Endothelial cell (in vitro differentiated cells): ENCODE results near the gene ADAM12. TPM values are rescaled to one million over a fixed set of nuclear protein-coding genes. Genes with fewer than 3 reads are reported as not detected.

Experiments used
- DNase-seq: peaks from one replicate; pipeline ENCODE4 v3.0.0; 2021; ENCODE audit warnings: low spot score
- H3K27ac Mint-ChIP-seq: one replicate; pipeline ENCODE4 v1.8.0; 2021; ENCODE audit warnings: mixed read lengths, inconsistent platforms; ENCODE audit not compliant: unreplicated experiment
- H3K27me3 Mint-ChIP-seq: one replicate; pipeline ENCODE4 v1.8.0; 2021; ENCODE audit warnings: mild to moderate bottlenecking, moderate library complexity, mixed read lengths, inconsistent platforms; ENCODE audit not compliant: unreplicated experiment
- H3K36me3 Mint-ChIP-seq: one replicate; pipeline ENCODE4 v1.8.0; 2021; ENCODE audit warnings: mild to moderate bottlenecking, low read depth, mixed read lengths, inconsistent platforms; ENCODE audit not compliant: unreplicated experiment
- H3K4me1 Mint-ChIP-seq: one replicate; pipeline ENCODE4 v1.8.0; 2021; ENCODE audit warnings: mild to moderate bottlenecking, mixed read lengths, inconsistent platforms; ENCODE audit not compliant: unreplicated experiment
- H3K4me3 Mint-ChIP-seq: one replicate; pipeline ENCODE4 v1.8.0; 2021; ENCODE audit warnings: mild to moderate bottlenecking, mixed read lengths, inconsistent platforms; ENCODE audit not compliant: unreplicated experiment
- H3K9me3 Mint-ChIP-seq: one replicate; pipeline ENCODE4 v1.8.0; 2021; ENCODE audit warnings: mixed read lengths, inconsistent platforms; ENCODE audit not compliant: unreplicated experiment
- CTCF ChIP-seq: fragments of 200-600 bp; sonication (generic); IDR thresholded peaks from one replicate; pipeline ENCODE4 v1.5.0; 2021; ENCODE audit warnings: antibody characterized with exemption; ENCODE audit not compliant: unreplicated experiment
- total RNA-seq: library from RNA; stranded (reverse); fragmentation: NEBNext Ultra II Directional; extraction: Animal tissue kit (Norgen Biotek cat#: 25700); gene quantifications from one replicate; pipeline ENCODE4 v1.2.1, GENCODE V29; 2021; ENCODE audit not compliant: unreplicated experiment

ADAM12 gene
- total RNA-seq, 1 donor from 2014 or later, result 9.0 TPM

- H3K27me3 Mint-ChIP-seq, result peaks cover 6% of the 10 kb centered on the region
- H3K27ac Mint-ChIP-seq, result no peak overlapping the region
- H3K4me1 Mint-ChIP-seq, result peaks cover 2% of the 10 kb centered on the region
- no peak overlapping the region for H3K4me3 Mint-ChIP-seq
- peaks cover 9% of the 10 kb centered on the region for H3K36me3 Mint-ChIP-seq
- TF ChIP-seq CTCF, result no peak
- no peak for DNase-seq
- H3K9me3 Mint-ChIP-seq, result no peaks in the 10 kb centered on the region
Measured at GRCh38 chr10:126165874-126166273, 222.4 kb downstream of the ADAM12 start.

- peaks cover 11% of the 10 kb centered on the region for H3K4me1 Mint-ChIP-seq
- no peaks in the 10 kb centered on the region for H3K9me3 Mint-ChIP-seq
- TF ChIP-seq CTCF, result no peak
- peaks cover 9% of the 10 kb centered on the region for H3K27me3 Mint-ChIP-seq
- H3K36me3 Mint-ChIP-seq, result peaks cover 9% of the 10 kb centered on the region
- no peak for DNase-seq
- H3K27ac Mint-ChIP-seq, result no peak overlapping the region
- no peak overlapping the region for H3K4me3 Mint-ChIP-seq
Measured at GRCh38 chr10:126163506-126163905, 224.8 kb downstream of the ADAM12 start.

- peaks cover 16% of the 10 kb centered on the region for H3K4me1 Mint-ChIP-seq
- H3K36me3 Mint-ChIP-seq, result peaks cover 9% of the 10 kb centered on the region
- H3K9me3 Mint-ChIP-seq, result no peaks in the 10 kb centered on the region
- TF ChIP-seq CTCF, result no peak
- DNase-seq, result no peak
- H3K4me3 Mint-ChIP-seq, result no peak overlapping the region
- H3K27ac Mint-ChIP-seq, result no peak overlapping the region
- peaks cover 16% of the 10 kb centered on the region for H3K27me3 Mint-ChIP-seq
Measured at GRCh38 chr10:126161691-126162090, 226.6 kb downstream of the ADAM12 start.

- Mint-ChIP-seq H3K36me3 (peaks cover 9% of the 10 kb centered on the region), H3K27me3 (peaks cover 20% of the 10 kb centered on the region), H3K4me1 (peaks cover 22% of the 10 kb centered on the region), H3K9me3 (no peaks in the 10 kb centered on the region), H3K4me3 (no peak overlapping the region), H3K27ac (no peak overlapping the region)
- DNase-seq, result no peak
- TF ChIP-seq CTCF, result no peak
Measured at GRCh38 chr10:126160971-126161630, 227.2 kb downstream of the ADAM12 start.

- H3K4me1 Mint-ChIP-seq, result peaks cover 26% of the 10 kb centered on the region
- peaks cover 22% of the 10 kb centered on the region for H3K27me3 Mint-ChIP-seq
- DNase-seq, result no peak
- H3K36me3 Mint-ChIP-seq, result peaks cover 9% of the 10 kb centered on the region
- H3K9me3 Mint-ChIP-seq, result no peaks in the 10 kb centered on the region
- H3K27ac Mint-ChIP-seq, result no peak overlapping the region
- no peak overlapping the region for H3K4me3 Mint-ChIP-seq
- no peak for TF ChIP-seq CTCF
Measured at GRCh38 chr10:126160571-126160970, 227.7 kb downstream of the ADAM12 start.
